Lung (tissue), 12 donors: Measurements from ENCODE around the gene C15orf39. TPM values are rescaled to one million over a fixed set of nuclear protein-coding genes. Genes with fewer than 3 reads are reported as not detected.
A peak's percentile ranks its signal among the peaks of the same experiment; 100 is the strongest.

Source experiments
- ATAC-seq: fragments of 200-7000 bp; cut with Tn5 transposase; one replicate; pipeline ENCODE4 v1.9.1; 2020; ENCODE audit warnings: moderate number of reproducible peaks; ENCODE audit not compliant: insufficient read depth, low FRiP score
- DNase-seq, 3 donors: peaks; one replicate each; pipeline ENCODE4 v3.0.0-alpha.2; 2013 to 2017
- H3K27ac ChIP-seq, 2 donors: one replicate each; pipeline ENCODE4 v1.5.1; 2013; ENCODE audit warnings: mild to moderate bottlenecking in 2 of 2, moderate library complexity in 2 of 2, control low read depth in 1 of 2, inconsistent platforms in 1 of 2, low read depth in 1 of 2, low read length in 1 of 2
- H3K27me3 ChIP-seq, 3 donors: one replicate each; pipeline ENCODE4 v1.5.1; 2013; ENCODE audit warnings: low read length in 2 of 3; ENCODE audit not compliant: control insufficient read depth in 3 of 3, insufficient read depth in 3 of 3
- H3K36me3 ChIP-seq, 4 donors: one replicate each; pipeline ENCODE4 v1.5.1; 2013; ENCODE audit warnings: low read length in 4 of 4, mild to moderate bottlenecking in 1 of 4, moderate library complexity in 1 of 4; ENCODE audit not compliant: control insufficient read depth in 4 of 4, insufficient read depth in 4 of 4
- H3K4me1 ChIP-seq, 5 donors: one replicate each; pipeline ENCODE4 v1.5.1; 2013; ENCODE audit warnings: low read length in 5 of 5, mild to moderate bottlenecking in 2 of 5, moderate library complexity in 1 of 5; ENCODE audit not compliant: control insufficient read depth in 5 of 5, insufficient read depth in 5 of 5
- H3K4me3 ChIP-seq: one replicate; pipeline ENCODE4 v1.5.1; 2013; ENCODE audit warnings: mild to moderate bottlenecking, control low read depth, moderate library complexity
- H3K9ac ChIP-seq, 2 donors: one replicate each; pipeline ENCODE4 v1.5.1; 2013; ENCODE audit warnings: low read length in 2 of 2, control low read depth in 1 of 2; ENCODE audit not compliant: insufficient read depth in 1 of 2
- H3K9me3 ChIP-seq, 4 donors: one replicate each; pipeline ENCODE4 v1.5.1; 2013; ENCODE audit warnings: low read length in 3 of 4, mild to moderate bottlenecking in 1 of 4, moderate library complexity in 1 of 4; ENCODE audit not compliant: control insufficient read depth in 4 of 4, insufficient read depth in 3 of 4
- CTCF ChIP-seq: IDR thresholded peaks from 2 replicates; pipeline ENCODE4 v1.5.1; 2012; ENCODE audit warnings: mild to moderate bottlenecking; ENCODE audit errors: control extremely low read depth, extremely low read depth
- WGBS, 2 donors: extraction: QIAGEN DNeasy Blood & Tissue Kit; methylation state at CpG; one replicate each; pipeline ENCODE4 v1.1.7; 2013; 5-methylcytosine and 5-hydroxymethylcytosine counted together
- polyA plus RNA-seq, 2 donors: library from polyadenylated mRNA; stranded (reverse); fragments of 200-250 nt; gene quantifications; one replicate each; pipeline ENCODE4 v1.2.1, GENCODE V29; 2013
- total RNA-seq, 2 donors: library from RNA; depleted of rRNA in 1 of 2; stranded (reverse); fragments of >200 nt in 1 of 2; gene quantifications; one replicate each; pipeline ENCODE4 v1.2.1, GENCODE V29; 2014 to 2021
- donor health status: control.
- donor health status: control.
- donor health status: Bipolar disorder and iron deficiency.
- donor health status: healthy.
- donor health status: DM: yes; HTN: yes; CAD: no.

Gene C15orf39
- total and polyA plus RNA-seq, 4 donors, result 13.1 to 57.7 (median 25.6) TPM

GRCh38 chr15:75174729-75175128 lies 27.0 kb upstream of the C15orf39 start:
- H3K4me1 ChIP-seq, result peaks cover 0 to 31% (median 8%) of the 10 kb centered on the region in 5 donors
- no peak overlapping the region for H3K27ac ChIP-seq
- WGBS, 2 donors, result 96 to 97% methylated on average over 10 of the region's 10 CpGs
- H3K36me3 ChIP-seq, result no peaks in the 10 kb centered on the region
- no peak for TF ChIP-seq CTCF
- no peaks in the 10 kb centered on the region for H3K9me3 ChIP-seq
- ATAC-seq, result no peak
- no peaks in the 10 kb centered on the region for H3K27me3 ChIP-seq
- no peak overlapping the region for H3K4me3 ChIP-seq
- H3K9ac ChIP-seq, result no peak overlapping the region
- no peak for DNase-seq

- Histone ChIP-seq H3K27ac (peak overlapping the region in 1 of 2 donors; percentile 91), H3K27me3 (no peaks in the 10 kb centered on the region), H3K4me1 (peaks cover 0 to 34% (median 8%) of the 10 kb centered on the region in 5 donors), H3K9me3 (no peaks in the 10 kb centered on the region), H3K9ac (no peak overlapping the region), H3K4me3 (no peak overlapping the region), H3K36me3 (no peaks in the 10 kb centered on the region)
- DNase-seq (no peak), ATAC-seq (no peak)
- WGBS, 2 donors, result 65 to 72% methylated on average over 4 of the region's 4 CpGs
- no peak for TF ChIP-seq CTCF
Observed at GRCh38 chr15:75176396-75176761, 25.3 kb upstream of the C15orf39 start.

GRCh38 chr15:75177360-75178071 lies 24.2 kb upstream of the C15orf39 start:
- H3K27ac ChIP-seq, result peak overlapping the region in 1 of 2 donors; percentile 91
- no peaks in the 10 kb centered on the region for H3K27me3 ChIP-seq
- no peaks in the 10 kb centered on the region for H3K36me3 ChIP-seq
- no peaks in the 10 kb centered on the region for H3K9me3 ChIP-seq
- no peak for TF ChIP-seq CTCF
- no peak for ATAC-seq
- peaks cover 0 to 37% (median 17%) of the 10 kb centered on the region in 5 donors for H3K4me1 ChIP-seq
- no peak for DNase-seq
- no peak overlapping the region for H3K9ac ChIP-seq
- WGBS, 2 donors, result 48 to 55% methylated on average over 6 of the region's 6 CpGs
- no peak overlapping the region for H3K4me3 ChIP-seq
